Ascending aorta (tissue), 2 donors: ENCODE measurements around the gene CSTB. TPM values are rescaled to one million over a fixed set of nuclear protein-coding genes. Genes with fewer than 3 reads are reported as not detected.

Experiments used
- DNase-seq, 2 donors: peaks; one replicate each; pipeline ENCODE4 v3.0.0-alpha.2; 2019; ENCODE audit warnings: low spot score in 2 of 2
- H3K27ac ChIP-seq, 2 donors: fragments of 200-600 bp; sonication (generic); one replicate each; pipeline ENCODE4 v1.5.1; 2016 to 2017; ENCODE audit warnings: mild to moderate bottlenecking in 1 of 2
- H3K27me3 ChIP-seq: fragments of 200-600 bp; sonication (generic); one replicate; pipeline ENCODE4 v1.5.1; 2017
- H3K36me3 ChIP-seq, 2 donors: fragments of 200-600 bp; sonication (generic); one replicate each; pipeline ENCODE4 v1.5.1; 2016
- H3K4me1 ChIP-seq, 2 donors: fragments of 200-600 bp; sonication (generic); one replicate each; pipeline ENCODE4 v1.5.1; 2016 to 2017; ENCODE audit warnings: mild to moderate bottlenecking in 1 of 2
- H3K4me3 ChIP-seq, 2 donors: fragments of 200-600 bp; sonication (generic); one replicate each; pipeline ENCODE4 v1.5.1; 2016 to 2017; ENCODE audit warnings: mild to moderate bottlenecking in 1 of 2
- H3K9me3 ChIP-seq, 2 donors: fragments of 200-600 bp; sonication (generic); one replicate each; pipeline ENCODE4 v1.5.1; 2016
- intact Hi-C: fragments of 100-400 bp; cut with DNase I; formaldehyde crosslinking; loops from one replicate; pipeline ENCODE4 v1.15.1; 2023
- total RNA-seq: library from RNA; depleted of rRNA; stranded (reverse); fragments of >200 nt; gene quantifications from one replicate; pipeline ENCODE4 v1.1.0, GENCODE V29; 2016
- TF ChIP-seq, protein P1 (sequence below), 3 experiments: fragments of 200-600 bp in 2 of 3; fragments of 450-650 bp in 1 of 3; sonication (generic) in 2 of 3; IDR thresholded peaks; one replicate each; pipeline ENCODE4 v1.5.1; 2016 to 2019; ENCODE audit warnings: antibody characterized with exemption in 3 of 3, mild to moderate bottlenecking in 1 of 3, moderate library complexity in 1 of 3

Gene CSTB
- total RNA-seq, 1 donor from 2014 or later = 8.7 TPM

DNA sequence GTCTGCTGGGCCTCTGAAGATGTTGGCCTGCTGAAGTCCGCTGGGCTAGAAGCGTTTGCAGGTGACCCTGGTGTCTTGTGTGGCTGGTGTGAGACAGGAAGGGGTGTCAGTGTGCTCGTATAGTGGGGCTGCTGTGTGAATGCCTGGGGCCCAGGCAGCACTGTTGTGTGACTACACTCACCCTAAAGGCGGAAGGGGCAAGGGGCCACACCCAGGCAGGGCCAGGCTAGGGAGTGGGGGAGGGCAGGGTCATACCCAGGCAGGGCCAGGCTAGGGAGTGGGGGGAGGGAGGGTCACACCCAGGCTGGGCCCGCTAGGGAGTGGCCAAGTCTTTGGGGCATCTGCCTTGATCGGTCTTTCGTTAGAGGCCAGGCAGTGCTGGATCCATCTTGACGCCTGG is 32.2 kb downstream of the CSTB start:
- Histone ChIP-seq H3K27me3 (no peaks in the 10 kb centered on the region), H3K36me3 (peaks cover 60 to 61% of the 10 kb centered on the region in 2 donors), H3K27ac (no peak overlapping the region), H3K4me1 (no peaks in the 10 kb centered on the region), H3K9me3 (no peaks in the 10 kb centered on the region), H3K4me3 (no peak overlapping the region)
- intact Hi-C loops = no loop called here
- TF ChIP-seq, protein P1, sequence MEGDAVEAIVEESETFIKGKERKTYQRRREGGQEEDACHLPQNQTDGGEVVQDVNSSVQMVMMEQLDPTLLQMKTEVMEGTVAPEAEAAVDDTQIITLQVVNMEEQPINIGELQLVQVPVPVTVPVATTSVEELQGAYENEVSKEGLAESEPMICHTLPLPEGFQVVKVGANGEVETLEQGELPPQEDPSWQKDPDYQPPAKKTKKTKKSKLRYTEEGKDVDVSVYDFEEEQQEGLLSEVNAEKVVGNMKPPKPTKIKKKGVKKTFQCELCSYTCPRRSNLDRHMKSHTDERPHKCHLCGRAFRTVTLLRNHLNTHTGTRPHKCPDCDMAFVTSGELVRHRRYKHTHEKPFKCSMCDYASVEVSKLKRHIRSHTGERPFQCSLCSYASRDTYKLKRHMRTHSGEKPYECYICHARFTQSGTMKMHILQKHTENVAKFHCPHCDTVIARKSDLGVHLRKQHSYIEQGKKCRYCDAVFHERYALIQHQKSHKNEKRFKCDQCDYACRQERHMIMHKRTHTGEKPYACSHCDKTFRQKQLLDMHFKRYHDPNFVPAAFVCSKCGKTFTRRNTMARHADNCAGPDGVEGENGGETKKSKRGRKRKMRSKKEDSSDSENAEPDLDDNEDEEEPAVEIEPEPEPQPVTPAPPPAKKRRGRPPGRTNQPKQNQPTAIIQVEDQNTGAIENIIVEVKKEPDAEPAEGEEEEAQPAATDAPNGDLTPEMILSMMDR (IDR thresholded peaks at IDR 0.05) = no peak
- no peak for DNase-seq

DNA sequence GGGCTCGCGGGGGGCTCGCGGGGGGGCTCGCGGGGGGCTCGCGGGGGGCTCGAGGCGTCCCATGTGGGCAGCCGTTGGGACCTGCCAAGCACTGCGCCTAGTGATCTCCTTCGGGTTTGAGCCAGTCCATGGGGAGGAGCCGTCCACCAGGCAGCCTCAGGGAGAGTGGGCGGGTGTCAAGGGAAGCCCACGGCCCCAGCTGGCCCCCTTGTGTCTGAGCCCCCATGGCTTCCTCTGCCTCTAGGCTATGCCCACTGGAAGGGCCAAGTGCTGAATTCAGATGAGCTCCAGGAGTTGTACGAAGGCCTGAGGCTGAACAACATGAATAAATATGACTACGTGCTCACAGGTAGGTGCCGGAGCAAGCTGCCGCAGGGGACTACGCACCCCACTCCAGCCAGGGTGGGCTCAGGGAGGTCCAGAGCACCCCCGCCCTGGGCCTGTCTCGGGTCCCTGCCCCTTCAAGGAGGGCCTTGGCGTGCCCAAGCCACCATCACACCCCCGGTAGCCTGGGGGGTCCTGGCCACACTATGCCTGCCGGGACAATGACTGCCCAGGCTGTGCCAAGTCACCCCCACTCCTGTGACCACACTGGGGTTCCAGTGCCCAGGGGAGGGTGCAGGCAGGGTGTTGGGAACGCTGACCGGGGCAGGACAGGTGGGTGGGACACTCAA is 34.5 kb downstream of the CSTB start:
- H3K4me1 ChIP-seq = no peaks in the 10 kb centered on the region
- no peaks in the 10 kb centered on the region for H3K27me3 ChIP-seq
- intact Hi-C loops = no loop called here
- no peak for DNase-seq
- H3K9me3 ChIP-seq = no peaks in the 10 kb centered on the region
- peak overlapping the region in 1 of 2 donors; percentile 38 for H3K27ac ChIP-seq
- H3K4me3 ChIP-seq = no peak overlapping the region
- TF ChIP-seq, protein P1 (IDR thresholded peaks at IDR 0.05) = no peak
- peaks cover 41 to 45% of the 10 kb centered on the region in 2 donors for H3K36me3 ChIP-seq

GRCh38 chr21:43740497-43741156 is 35.5 kb downstream of the CSTB start:
- peaks cover 32 to 36% of the 10 kb centered on the region in 2 donors for H3K36me3 ChIP-seq
- H3K4me3 ChIP-seq = no peak overlapping the region
- H3K27me3 ChIP-seq = no peaks in the 10 kb centered on the region
- H3K27ac ChIP-seq = peak overlapping the region in 1 of 2 donors; percentile 76
- intact Hi-C loops = no loop called here
- H3K4me1 ChIP-seq = peaks cover 0 to under 1% of the 10 kb centered on the region in 2 donors
- no peak for DNase-seq
- H3K9me3 ChIP-seq = no peaks in the 10 kb centered on the region
- TF ChIP-seq, protein P1 (IDR thresholded peaks at IDR 0.05) = no peak

- Histone ChIP-seq H3K27ac (peak overlapping the region in 1 of 2 donors; percentile 76), H3K4me1 (peaks cover 0 to 7% of the 10 kb centered on the region in 2 donors), H3K27me3 (no peaks in the 10 kb centered on the region), H3K9me3 (no peaks in the 10 kb centered on the region), H3K36me3 (peaks cover 24 to 30% of the 10 kb centered on the region in 2 donors), H3K4me3 (no peak overlapping the region)
- DNase-seq = no peak
- intact Hi-C loops = no loop called here
- TF ChIP-seq, protein P1 (IDR thresholded peaks at IDR 0.05) = no peak
Measured at GRCh38 chr21:43739621-43740435, 36.3 kb downstream of the CSTB start.

GRCh38 chr21:43737158-43737950 is 38.8 kb downstream of the CSTB start:
- H3K27me3 ChIP-seq = no peaks in the 10 kb centered on the region
- no peak overlapping the region for H3K4me3 ChIP-seq
- TF ChIP-seq, protein P1 (IDR thresholded peaks at IDR 0.05) = no peak
- intact Hi-C loops = no loop called here
- no peaks in the 10 kb centered on the region for H3K9me3 ChIP-seq
- H3K27ac ChIP-seq = peak overlapping the region; percentile 36 to 65
- no peak for DNase-seq
- H3K36me3 ChIP-seq = peaks cover 8 to 16% of the 10 kb centered on the region in 2 donors
- H3K4me1 ChIP-seq = peaks cover 13 to 29% of the 10 kb centered on the region in 2 donors
